HG03103 (cell line): ENCODE results near the gene ZMYND8.
"Not testable (repeated sequence)": the region's sequence is repeated elsewhere in the genome, so short reads cannot be mapped to it uniquely, and the experiment has no call there.

Experiments used
- ATAC-seq: cut with Tn5 transposase; IDR thresholded peaks from one replicate; pipeline ENCODE4 v1.9.1; 2021; ENCODE audit warnings: low read depth; ENCODE audit not compliant: unreplicated experiment

Gene ZMYND8

GRCh38 chr20:47373206-47373733 lies 16.8 kb upstream of the ZMYND8 start:
- ATAC-seq, result no peak

GRCh38 chr20:47370850-47371782 lies 14.6 kb upstream of the ZMYND8 start:
- no peak for ATAC-seq

- no peak for ATAC-seq
Measured at GRCh38 chr20:47370214-47370613, 13.7 kb upstream of the ZMYND8 start.

DNA sequence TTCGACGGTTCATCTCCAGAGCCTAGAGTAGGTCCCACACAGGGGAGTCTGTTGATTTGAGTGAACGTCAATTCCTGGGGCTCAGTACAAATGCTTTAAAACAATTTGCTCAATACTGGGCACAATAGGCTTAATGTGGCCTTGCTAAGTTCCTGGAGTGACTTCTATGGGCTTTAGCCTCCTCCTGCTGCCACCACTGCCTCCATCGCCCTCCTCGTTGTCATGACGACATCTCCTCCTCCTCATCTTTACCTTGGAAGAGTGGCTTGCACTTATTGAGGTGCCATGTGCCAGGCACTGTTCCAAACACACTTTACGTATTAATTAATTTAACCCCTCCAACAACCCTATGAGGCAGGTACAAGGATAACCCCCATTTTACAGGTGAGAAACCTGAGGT lies 11.8 kb upstream of the ZMYND8 start:
- ATAC-seq, result no peak

DNA sequence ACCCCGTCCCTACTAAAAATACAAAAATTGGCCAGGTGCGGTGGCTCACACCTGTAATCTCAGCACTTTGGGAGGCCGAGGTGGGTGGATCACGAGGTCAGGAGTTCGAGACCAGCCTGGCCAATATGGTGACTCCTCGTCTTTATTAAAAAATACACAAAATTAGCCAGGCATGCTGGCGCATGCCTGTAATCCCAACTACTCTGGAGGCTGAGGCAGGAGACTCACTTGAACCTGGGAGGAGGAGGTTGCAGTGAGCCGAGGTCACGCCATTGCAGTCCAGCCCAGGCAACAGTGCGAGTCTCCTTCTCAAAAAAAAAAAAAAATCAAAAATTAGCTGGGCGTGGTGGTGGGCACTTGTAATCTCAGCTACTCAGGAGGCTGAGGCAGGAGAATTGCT lies 9.8 kb upstream of the ZMYND8 start:
- ATAC-seq, result not testable (repeated sequence)

- ATAC-seq, result no peak
Measured at GRCh38 chr20:47365023-47365764, 8.7 kb upstream of the ZMYND8 start.

- no peak for ATAC-seq
Measured at GRCh38 chr20:47362361-47363219, 6.1 kb upstream of the ZMYND8 start.

- no peak for ATAC-seq
Measured at GRCh38 chr20:47361057-47361915, 4.8 kb upstream of the ZMYND8 start.

DNA sequence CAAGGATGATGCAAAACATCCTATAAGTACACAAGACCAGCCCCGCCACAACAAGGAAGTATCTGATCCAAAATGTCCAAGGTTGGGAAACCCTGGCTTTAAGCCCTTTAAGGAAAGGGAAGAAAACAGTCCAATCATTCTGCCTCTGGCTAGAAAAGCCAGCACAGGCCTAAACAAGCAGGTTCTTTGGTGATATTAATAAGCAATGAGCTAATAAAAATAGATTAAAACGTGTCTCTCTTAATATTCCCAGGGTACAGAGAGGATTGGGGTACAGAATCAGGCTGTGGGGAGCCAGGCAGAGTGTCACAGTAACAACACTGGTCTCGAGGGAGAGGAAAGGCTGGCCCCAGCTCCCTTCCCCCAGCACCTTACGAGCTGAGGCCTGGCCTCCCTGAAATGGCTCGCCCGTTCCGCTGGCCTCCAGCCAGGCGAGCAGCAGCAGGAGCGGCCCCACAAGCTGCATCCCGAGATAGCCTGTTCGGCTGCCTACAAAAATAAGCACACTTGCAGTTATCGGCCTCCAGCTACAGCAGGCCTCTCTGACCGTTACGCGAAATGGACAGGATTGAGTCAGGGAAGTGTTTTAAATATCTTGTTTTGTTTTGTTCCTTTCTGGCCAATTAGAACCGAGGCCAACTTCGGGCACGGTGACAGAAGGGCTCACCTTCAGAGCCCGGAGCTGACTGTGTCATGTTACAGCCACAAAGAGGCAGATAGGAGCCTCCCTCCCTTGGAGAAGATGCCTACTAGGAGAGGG lies 4.0 kb upstream of the ZMYND8 start:
- no peak for ATAC-seq

GRCh38 chr20:47359530-47360296 lies 3.2 kb upstream of the ZMYND8 start:
- ATAC-seq, result no peak

GRCh38 chr20:47358672-47359529 lies 2.4 kb upstream of the ZMYND8 start:
- no peak for ATAC-seq

DNA sequence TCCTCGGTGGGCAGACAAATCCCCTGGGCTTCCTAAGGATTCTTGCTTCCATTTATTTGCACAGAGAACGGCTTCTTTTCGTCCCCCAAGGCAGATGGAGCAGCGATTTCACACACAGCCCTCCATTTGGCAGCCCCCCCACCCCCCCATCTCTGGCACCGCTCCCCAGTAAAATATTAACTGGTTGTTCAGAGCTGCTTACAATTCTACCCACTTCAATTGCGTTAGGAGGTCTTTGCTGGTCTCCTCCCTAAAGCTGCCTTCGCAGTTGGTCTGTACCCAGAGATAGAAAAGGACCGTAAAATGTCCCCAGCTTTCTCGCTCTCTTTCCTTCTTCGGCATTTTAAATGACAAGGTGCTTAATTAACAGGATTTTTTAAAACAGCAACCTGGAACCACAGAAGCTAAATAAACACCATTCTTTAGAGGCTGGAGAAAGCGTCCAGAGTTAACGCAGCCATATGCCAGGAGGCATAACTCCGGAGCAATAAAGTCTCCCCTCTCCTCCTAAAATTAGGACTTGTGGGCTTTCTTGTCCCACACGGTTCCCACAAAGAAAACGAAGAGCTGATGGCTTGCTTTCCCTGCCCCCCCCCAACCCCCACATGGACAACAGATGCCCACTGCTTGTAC lies 1.7 kb upstream of the ZMYND8 start:
- ATAC-seq, result no peak

- ATAC-seq, result peak; percentile 43
Measured at GRCh38 chr20:47357296-47358038, 968 bp upstream of the ZMYND8 start.

DNA sequence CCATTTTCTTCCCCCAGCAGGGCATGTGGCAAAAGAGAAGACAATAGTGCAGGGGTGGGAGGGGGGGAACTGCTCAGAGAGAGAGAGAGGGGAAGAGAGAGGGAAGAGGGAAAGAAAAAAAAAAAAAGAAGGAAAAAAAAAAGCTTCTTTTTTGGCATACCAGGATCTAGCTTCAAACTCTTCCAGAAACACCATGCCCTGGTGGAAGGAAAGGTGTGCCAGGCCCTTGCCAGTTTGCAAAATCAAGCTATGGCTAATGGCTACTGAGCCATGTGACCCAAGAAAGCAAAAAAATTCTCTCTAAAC lies 326 bp downstream of the ZMYND8 start:
- ATAC-seq, result no peak

GRCh38 chr20:47355489-47356219 lies 845 bp downstream of the ZMYND8 start:
- ATAC-seq, result no peak
